CMK (cell line): ENCODE results near the gene SMURF1.
A peak's percentile ranks its signal among the peaks of the same experiment; 100 is the strongest.
"Not testable (repeated sequence)": the region's sequence is repeated elsewhere in the genome, so short reads cannot be mapped to it uniquely, and the experiment has no call there.

Experiments
- DNase-seq: peaks from one replicate; pipeline ENCODE4 v3.0.0-alpha.2; 2010; ENCODE audit warnings: low read depth

SMURF1 gene

DNA sequence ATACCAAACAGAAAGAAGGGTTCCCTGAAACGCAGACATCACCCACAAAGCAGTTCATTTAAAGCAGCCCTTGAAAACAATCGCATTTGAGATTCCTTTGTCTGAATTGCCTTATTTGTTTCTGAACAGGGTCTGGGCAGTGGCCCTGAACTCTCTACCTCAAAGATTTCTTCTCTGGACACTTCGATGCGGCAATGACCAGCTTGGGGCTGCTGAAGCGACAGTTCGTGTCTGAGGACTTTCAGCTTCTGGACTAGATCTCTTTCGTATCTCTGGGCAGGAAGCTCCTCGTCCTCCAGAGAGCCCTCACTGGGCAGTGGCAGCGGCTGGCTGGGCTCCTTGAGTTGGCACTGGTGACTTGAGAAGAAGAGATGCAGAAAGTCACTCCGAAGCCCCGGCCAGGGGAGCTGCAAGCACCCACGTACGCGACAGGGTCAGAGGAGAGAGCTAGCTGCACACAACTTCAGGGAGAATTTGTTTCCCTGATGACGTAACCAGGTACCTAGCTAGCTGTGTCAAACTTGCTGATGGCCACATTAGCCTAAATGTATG lies 96.3 kb downstream of the SMURF1 start:
- no peak for DNase-seq

GRCh38 chr7:99046722-99047121 lies 97.2 kb downstream of the SMURF1 start:
- no peak for DNase-seq

DNA sequence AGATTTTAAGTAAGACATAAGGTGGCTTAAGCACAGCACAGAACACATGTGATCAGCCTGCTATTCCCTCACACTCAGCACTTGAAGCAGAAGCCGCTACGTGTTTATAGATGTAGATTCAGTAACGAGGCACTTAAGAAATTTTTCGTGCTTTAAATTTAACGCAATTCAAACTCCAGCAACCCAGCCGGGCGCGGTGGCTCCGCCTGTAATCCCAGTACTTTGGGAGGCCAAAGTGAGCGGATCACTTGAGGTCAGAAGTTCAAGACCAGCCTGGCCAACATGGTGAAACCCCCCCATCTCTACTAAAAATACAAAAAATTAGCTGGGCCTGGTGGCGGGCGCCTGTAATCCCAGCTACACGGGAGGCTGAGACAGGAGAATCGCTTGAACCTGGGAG lies 97.6 kb downstream of the SMURF1 start:
- DNase-seq = not testable (repeated sequence)

- not testable (repeated sequence) for DNase-seq
Observed at GRCh38 chr7:99044858-99045257, 99.0 kb downstream of the SMURF1 start.

GRCh38 chr7:99042957-99043356 lies 101.0 kb downstream of the SMURF1 start:
- DNase-seq = no peak

GRCh38 chr7:99041526-99041925 lies 102.4 kb downstream of the SMURF1 start:
- no peak for DNase-seq

GRCh38 chr7:99040104-99040958 lies 103.6 kb downstream of the SMURF1 start:
- peak; percentile 64 for DNase-seq

- DNase-seq = no peak
Observed at GRCh38 chr7:99039384-99039891, 104.5 kb downstream of the SMURF1 start.

DNA sequence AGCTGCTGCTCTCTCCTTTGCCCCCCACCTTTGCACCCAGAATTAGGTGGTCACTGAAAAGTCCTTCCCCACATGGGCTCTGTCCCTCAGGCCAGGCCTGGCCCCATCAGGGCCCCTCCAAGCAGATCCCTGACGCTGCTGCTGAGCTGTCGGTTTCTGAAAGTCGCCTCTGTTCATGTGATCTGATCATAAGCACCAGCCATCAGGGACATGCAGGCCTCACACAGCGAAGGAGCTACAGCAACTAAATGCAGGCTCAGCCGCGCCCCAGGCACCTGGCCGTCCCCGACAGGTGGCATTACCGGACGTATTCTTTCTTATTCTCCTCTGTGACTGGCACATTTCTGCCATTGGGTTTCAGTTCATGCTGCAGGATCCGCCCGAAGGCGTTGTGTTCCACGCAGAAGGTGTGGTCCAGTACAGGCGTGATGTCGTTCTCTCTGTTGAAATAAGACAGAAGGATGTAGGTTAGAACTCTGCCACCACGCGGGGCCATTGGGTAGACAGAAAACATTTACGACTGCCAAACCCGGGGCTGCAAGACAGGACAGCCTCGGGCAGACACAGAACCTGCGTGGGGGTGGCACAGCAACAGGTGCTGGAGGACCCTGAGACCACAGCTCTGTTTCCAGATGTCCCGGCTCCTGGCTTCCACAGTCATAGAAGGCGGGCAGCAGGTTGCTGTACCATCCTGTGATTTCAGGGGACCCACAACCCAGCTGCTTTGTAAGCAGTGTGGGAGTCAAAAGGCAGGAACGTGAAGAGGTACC lies 105.6 kb downstream of the SMURF1 start:
- no peak for DNase-seq

GRCh38 chr7:99037327-99037940 lies 106.5 kb downstream of the SMURF1 start:
- no peak for DNase-seq

DNA sequence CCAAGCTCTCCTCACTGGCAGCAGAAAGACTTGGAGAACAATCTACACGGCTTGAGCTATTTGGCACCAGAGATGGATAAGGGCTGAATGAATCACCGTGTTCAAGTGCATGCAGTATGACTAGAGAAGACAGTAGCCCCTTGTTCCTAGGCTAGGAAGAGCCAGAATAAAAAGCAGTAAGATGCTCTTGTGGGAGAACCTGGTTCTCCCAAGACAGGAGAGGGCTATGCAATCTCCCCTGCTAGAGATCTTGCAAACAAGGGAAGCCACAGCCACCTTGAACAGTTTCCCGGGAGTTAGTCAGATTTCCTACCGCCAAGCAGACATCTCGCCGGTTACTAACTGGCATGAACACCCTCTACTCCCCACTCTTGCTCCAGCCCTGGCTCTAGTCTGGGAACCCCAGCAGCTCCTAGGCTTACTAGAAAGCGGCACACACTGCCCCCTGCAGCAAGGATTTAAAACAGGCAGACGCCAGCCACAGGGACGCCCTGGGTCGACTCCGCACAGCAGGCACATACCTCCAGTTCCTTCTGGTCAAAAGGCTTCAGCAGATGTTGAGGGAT lies 107.3 kb downstream of the SMURF1 start:
- no peak for DNase-seq

GRCh38 chr7:99035723-99036545 lies 108.0 kb downstream of the SMURF1 start:
- no peak for DNase-seq

- no peak for DNase-seq
Observed at GRCh38 chr7:99034932-99035722, 108.8 kb downstream of the SMURF1 start.

GRCh38 chr7:99033765-99034164 lies 110.1 kb downstream of the SMURF1 start:
- no peak for DNase-seq

GRCh38 chr7:99032928-99033327 lies 111.0 kb downstream of the SMURF1 start:
- DNase-seq = no peak

DNA sequence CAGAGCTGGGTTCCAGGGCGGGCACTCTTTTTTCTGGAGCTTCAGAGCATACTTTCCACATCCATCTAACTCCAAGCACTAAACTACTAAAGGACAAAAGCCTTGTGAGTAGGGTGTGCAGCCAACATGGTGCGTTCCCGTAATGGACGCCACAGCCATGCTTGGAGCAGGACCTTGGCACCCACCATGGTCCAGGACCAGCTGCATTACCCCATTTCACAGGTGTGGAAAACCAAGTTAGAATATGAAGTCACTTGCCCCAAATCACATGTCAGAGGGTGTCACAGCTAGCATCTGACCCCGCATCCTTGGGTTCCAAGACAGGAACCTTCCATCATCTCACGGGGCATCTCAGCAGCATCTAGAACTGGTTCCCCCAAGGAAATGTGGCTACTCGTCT lies 112.4 kb downstream of the SMURF1 start:
- DNase-seq = no peak

- no peak for DNase-seq
Observed at GRCh38 chr7:99030951-99031350, 113.0 kb downstream of the SMURF1 start.

DNA sequence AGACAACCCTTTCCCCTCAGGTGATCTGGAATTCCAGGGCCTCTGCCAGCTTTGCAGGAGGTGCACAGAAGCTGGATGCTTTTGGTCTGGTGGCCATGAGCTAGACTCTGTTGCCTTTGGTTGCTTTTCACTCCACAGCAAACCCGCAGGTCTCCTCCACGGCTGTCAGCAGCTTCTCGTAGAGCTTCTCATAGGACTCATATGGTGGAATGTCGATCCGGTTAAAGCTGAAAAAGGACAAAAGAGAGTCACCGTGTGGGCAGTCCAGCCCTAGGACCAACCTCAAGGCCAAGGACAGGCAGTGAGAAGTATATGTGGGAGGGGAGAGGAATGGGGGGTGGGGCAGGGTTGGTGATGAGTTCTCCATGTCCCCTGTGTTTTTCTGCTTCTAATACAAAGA lies 113.5 kb downstream of the SMURF1 start:
- no peak for DNase-seq

- no peak for DNase-seq
Observed at GRCh38 chr7:99029466-99030435, 114.2 kb downstream of the SMURF1 start.
